NCI-H82 (cell line): ENCODE measurements around the gene SLC30A7.

Source experiments
- DNase-seq: peaks from one replicate; lab custom pipeline; 2025; lab: John Stamatoyannopoulos, UW

Gene SLC30A7

GRCh38 chr1:101027194-101027772 lies 131.4 kb downstream of the SLC30A7 start:
- DNase-seq = no peak

- no peak for DNase-seq
These were observed 132.6 kb downstream of the SLC30A7 start for GRCh38 chr1:101028466-101028865.

- DNase-seq = no peak
These were observed 133.3 kb downstream of the SLC30A7 start for GRCh38 chr1:101029184-101029583.

- DNase-seq = no peak
These were observed 135.0 kb downstream of the SLC30A7 start for GRCh38 chr1:101030881-101031280.
